Activated naive CD4-positive, alpha-beta T cell treated with anti-CD3 and anti-CD28 coated beads, Interleukin-2, amount 50 U/mL, for 24 hours (primary cell): Measurements from ENCODE around the gene GKN1.
A peak's percentile ranks its signal among the peaks of the same experiment; 100 is the strongest.

Experiments used
- H3K27ac Mint-ChIP-seq: one replicate; pipeline ENCODE4 v1.8.0; 2021; ENCODE audit warnings: mild to moderate bottlenecking, mixed read lengths
- H3K27me3 Mint-ChIP-seq: one replicate; pipeline ENCODE4 v1.8.0; 2021; ENCODE audit warnings: mixed read lengths
- H3K36me3 Mint-ChIP-seq: one replicate; pipeline ENCODE4 v1.8.0; 2021; ENCODE audit warnings: mixed read lengths
- H3K4me1 Mint-ChIP-seq: one replicate; pipeline ENCODE4 v1.8.0; 2021; ENCODE audit warnings: mixed read lengths
- H3K4me3 Mint-ChIP-seq: one replicate; pipeline ENCODE4 v1.8.0; 2021; ENCODE audit warnings: mild to moderate bottlenecking, mixed read lengths
- H3K9me3 Mint-ChIP-seq: one replicate; pipeline ENCODE4 v1.8.0; 2021; ENCODE audit warnings: mixed read lengths

GKN1 gene

DNA sequence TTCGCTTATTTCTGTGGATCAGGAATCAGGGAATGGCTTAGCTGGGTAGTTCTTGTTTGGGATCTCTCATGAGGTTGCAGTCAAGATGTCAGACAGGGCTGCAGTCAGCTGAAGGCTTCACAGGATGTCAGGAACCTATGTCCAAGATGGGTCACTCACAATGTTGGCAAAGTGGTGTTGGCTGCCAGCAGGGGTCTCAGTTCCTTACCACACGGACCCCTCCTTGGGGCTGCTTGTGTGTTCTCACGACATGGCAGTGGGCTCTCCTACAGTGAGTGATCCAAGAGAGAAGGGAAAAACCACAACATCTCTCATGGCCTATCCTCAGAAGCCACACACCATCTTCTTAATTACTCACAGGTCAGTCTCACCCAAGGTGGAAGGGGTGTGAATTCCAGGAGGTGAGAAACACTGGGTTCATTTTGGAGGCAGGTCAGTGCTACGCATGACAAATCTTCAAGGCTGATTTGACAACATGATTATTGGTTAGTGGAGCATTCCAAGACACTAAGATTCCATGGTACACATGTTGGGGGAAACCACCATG lies 37.2 kb downstream of the GKN1 start:
- Mint-ChIP-seq H3K27me3 (peaks cover 28% of the 10 kb centered on the region), H3K27ac (no peak overlapping the region)

GRCh38 chr2:69012310-69013141 lies 38.1 kb downstream of the GKN1 start:
- Mint-ChIP-seq H3K36me3 (no peaks in the 10 kb centered on the region), H3K4me1 (peaks cover 17% of the 10 kb centered on the region), H3K9me3 (no peaks in the 10 kb centered on the region), H3K4me3 (peak overlapping the region; percentile 96), H3K27me3 (peaks cover 37% of the 10 kb centered on the region), H3K27ac (peak overlapping the region; percentile 18)

More for the DNA sequence above, 37.2 kb downstream of the GKN1 start:
- H3K36me3 Mint-ChIP-seq: no peaks in the 10 kb centered on the region
- peak overlapping the region; percentile 96 for H3K4me3 Mint-ChIP-seq
- H3K4me1 Mint-ChIP-seq: peaks cover 17% of the 10 kb centered on the region
- H3K9me3 Mint-ChIP-seq: no peaks in the 10 kb centered on the region

- Mint-ChIP-seq H3K27ac (peak within 1 kb of the TSS; percentile 18), H3K27me3 (peaks cover 41% of the 10 kb centered on the region), H3K4me1 (peaks cover 17% of the 10 kb centered on the region), H3K9me3 (no peaks in the 10 kb centered on the region), H3K4me3 (peak within 1 kb of the TSS; percentile 96), H3K36me3 (no peaks in the 10 kb centered on the region)
Measured at GRCh38 chr2:69013142-69013839, 38.9 kb downstream of the GKN1 start, which contains the start of gene ANTXR1. TSS of gene ANTXR1 (plus strand) at chr2:69013179. CDS start at chr2:69013500, 321 bp downstream.

GRCh38 chr2:69013840-69014821 lies 39.7 kb downstream of the GKN1 start:
- peaks cover 17% of the 10 kb centered on the region for H3K4me1 Mint-ChIP-seq
- no peaks in the 10 kb centered on the region for H3K9me3 Mint-ChIP-seq
- H3K4me3 Mint-ChIP-seq: peak overlapping the region; percentile 96
- H3K27ac Mint-ChIP-seq: no peak overlapping the region
- H3K27me3 Mint-ChIP-seq: peaks cover 46% of the 10 kb centered on the region
- H3K36me3 Mint-ChIP-seq: no peaks in the 10 kb centered on the region

DNA sequence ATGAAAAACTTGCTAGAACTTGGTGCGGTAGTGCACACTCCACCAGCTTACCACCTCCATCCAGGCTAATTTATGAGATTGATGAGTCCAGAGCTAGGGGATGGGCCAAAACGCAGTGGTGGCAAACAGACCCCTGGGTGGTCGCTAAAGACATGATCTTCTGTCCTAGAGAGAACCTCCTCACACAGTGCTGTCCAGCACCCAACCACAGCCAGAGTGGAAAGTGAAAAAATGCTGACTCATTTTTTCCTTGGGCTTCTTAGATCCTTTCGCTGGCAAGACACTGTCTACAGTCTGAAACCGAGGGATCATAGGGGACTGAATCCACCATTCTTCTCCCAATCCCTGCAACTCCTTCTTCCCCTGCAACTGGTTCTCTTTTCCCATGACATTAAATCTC lies 42.6 kb downstream of the GKN1 start:
- H3K4me3 Mint-ChIP-seq: no peak overlapping the region
- no peaks in the 10 kb centered on the region for H3K9me3 Mint-ChIP-seq
- H3K27ac Mint-ChIP-seq: peak overlapping the region; percentile 8
- H3K4me1 Mint-ChIP-seq: peaks cover 17% of the 10 kb centered on the region
- H3K36me3 Mint-ChIP-seq: no peaks in the 10 kb centered on the region
- peaks cover 44% of the 10 kb centered on the region for H3K27me3 Mint-ChIP-seq

- Mint-ChIP-seq H3K36me3 (no peaks in the 10 kb centered on the region), H3K4me1 (peaks cover 12% of the 10 kb centered on the region), H3K27me3 (peaks cover 38% of the 10 kb centered on the region), H3K9me3 (no peaks in the 10 kb centered on the region), H3K4me3 (no peak overlapping the region), H3K27ac (no peak overlapping the region)
Measured at GRCh38 chr2:69017835-69018234, 43.4 kb downstream of the GKN1 start.

DNA sequence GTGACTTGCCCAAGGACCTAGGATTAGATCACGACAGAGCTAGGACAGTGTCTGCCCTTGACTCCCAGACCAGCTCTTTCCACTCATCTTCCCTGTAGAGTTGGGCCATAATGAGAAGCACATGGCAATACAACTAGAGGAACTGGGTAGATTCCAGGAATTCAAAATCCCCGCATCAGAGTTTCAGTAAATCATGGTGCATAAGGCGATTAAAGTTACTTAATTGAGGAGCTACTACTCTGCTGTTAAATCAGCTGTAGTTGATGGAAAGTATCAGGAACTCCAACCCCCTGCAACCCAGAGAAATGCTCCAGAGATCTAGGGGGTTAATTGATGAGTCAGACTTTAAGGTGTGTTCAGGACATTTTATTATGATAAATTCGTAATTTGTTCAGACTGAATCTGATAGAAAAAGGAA lies 44.3 kb downstream of the GKN1 start:
- H3K4me3 Mint-ChIP-seq: no peak overlapping the region
- H3K36me3 Mint-ChIP-seq: no peaks in the 10 kb centered on the region
- no peaks in the 10 kb centered on the region for H3K9me3 Mint-ChIP-seq
- peaks cover 36% of the 10 kb centered on the region for H3K27me3 Mint-ChIP-seq
- no peak overlapping the region for H3K27ac Mint-ChIP-seq
- peaks cover 7% of the 10 kb centered on the region for H3K4me1 Mint-ChIP-seq

- no peak overlapping the region for H3K27ac Mint-ChIP-seq
- H3K27me3 Mint-ChIP-seq: peaks cover 25% of the 10 kb centered on the region
Measured at GRCh38 chr2:69020496-69021426, 46.3 kb downstream of the GKN1 start.

DNA sequence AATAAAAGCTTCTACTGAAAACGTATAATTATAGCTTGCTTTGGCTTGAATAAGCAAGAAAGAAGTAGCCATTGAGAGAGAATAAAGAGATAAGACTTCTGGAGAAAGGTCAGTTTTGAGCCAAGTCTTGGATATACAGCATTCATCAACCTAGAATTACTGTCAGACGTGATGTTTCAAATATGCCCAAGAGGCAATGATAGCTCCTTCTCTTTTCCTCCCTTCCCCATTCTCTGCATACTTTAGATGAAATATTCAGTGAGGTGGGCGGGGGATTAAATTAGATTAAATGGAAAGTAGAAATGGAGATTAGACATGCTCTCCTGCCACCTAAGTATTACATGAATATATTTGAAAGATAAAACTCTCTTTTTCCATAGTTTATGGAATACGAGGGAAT lies 47.3 kb downstream of the GKN1 start:
- Mint-ChIP-seq H3K27me3 (peaks cover 29% of the 10 kb centered on the region), H3K36me3 (no peaks in the 10 kb centered on the region), H3K27ac (no peak overlapping the region), H3K4me1 (no peaks in the 10 kb centered on the region), H3K4me3 (no peak overlapping the region), H3K9me3 (no peaks in the 10 kb centered on the region)

More at GRCh38 chr2:69020496-69021426, 46.3 kb downstream of the GKN1 start:
- no peaks in the 10 kb centered on the region for H3K36me3 Mint-ChIP-seq
- H3K4me1 Mint-ChIP-seq: no peaks in the 10 kb centered on the region
- no peak overlapping the region for H3K4me3 Mint-ChIP-seq
- no peaks in the 10 kb centered on the region for H3K9me3 Mint-ChIP-seq

DNA sequence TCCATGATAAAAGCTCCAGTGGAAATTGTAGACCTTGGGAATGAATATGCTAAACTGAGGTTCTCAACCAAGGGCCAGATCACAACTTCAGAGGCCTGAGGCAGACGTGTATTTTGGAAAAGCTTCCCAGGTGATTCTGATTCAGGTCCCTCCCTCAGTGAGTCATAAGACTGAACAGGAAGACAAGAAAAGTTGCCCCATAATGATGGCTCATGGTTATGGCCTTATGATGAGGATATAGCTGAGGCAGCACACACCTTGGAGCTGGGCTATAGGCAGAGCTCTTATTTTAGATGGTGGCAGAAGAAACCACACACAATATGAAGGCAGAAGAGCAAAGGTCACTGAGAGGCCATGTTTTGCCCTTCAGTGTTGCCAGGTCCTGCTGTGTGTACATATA lies 48.1 kb downstream of the GKN1 start:
- Mint-ChIP-seq H3K36me3 (no peaks in the 10 kb centered on the region), H3K27me3 (peaks cover 27% of the 10 kb centered on the region), H3K27ac (no peak overlapping the region), H3K9me3 (no peaks in the 10 kb centered on the region), H3K4me1 (no peaks in the 10 kb centered on the region), H3K4me3 (no peak overlapping the region)

DNA sequence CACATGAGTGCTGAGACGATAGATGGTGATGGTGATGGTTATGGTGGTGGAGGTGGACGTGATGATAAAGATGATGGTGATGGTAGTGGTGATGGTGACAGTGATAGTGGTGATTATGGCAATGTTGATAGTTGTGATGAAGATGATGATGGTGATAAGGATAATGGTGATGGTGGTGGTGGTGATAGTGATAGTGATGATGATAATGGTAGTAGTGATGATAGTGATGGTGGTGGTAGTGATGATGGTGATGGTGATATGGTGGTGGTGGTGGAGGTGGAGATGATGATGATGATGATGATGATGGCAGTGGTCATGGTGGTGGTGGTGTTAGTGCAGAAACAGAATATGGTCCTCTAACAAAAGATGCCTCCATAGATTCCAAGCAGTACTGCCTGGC lies 48.8 kb downstream of the GKN1 start:
- Mint-ChIP-seq H3K27ac (no peak overlapping the region), H3K4me1 (no peaks in the 10 kb centered on the region), H3K9me3 (no peaks in the 10 kb centered on the region), H3K4me3 (no peak overlapping the region), H3K27me3 (peaks cover 25% of the 10 kb centered on the region), H3K36me3 (peaks cover 1% of the 10 kb centered on the region)

DNA sequence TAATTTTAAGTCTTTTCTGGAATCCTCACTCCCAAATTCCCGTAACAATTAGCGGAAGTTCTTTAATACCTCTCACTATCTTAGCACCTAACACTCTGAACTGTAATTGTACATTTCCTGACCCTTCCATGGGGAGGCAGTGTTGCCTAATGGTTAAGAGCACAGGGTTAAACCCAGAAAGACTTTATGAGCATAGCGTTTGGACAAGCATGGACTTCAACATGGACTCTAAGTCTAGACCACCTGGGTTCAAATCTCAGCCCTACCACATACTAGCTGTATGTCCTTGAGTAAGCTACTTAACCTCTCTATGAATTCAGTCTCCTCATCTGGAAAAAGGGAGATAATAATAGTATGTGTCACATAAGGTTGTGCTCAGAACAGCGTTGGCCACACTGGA lies 51.6 kb downstream of the GKN1 start:
- no peak overlapping the region for H3K4me3 Mint-ChIP-seq
- H3K9me3 Mint-ChIP-seq: no peaks in the 10 kb centered on the region
- H3K36me3 Mint-ChIP-seq: peaks cover 1% of the 10 kb centered on the region
- H3K27me3 Mint-ChIP-seq: peaks cover 18% of the 10 kb centered on the region
- no peak overlapping the region for H3K27ac Mint-ChIP-seq
- H3K4me1 Mint-ChIP-seq: no peaks in the 10 kb centered on the region

- Mint-ChIP-seq H3K27ac (no peak overlapping the region), H3K4me1 (no peaks in the 10 kb centered on the region), H3K9me3 (no peaks in the 10 kb centered on the region), H3K4me3 (no peak overlapping the region), H3K36me3 (peaks cover 1% of the 10 kb centered on the region), H3K27me3 (peaks cover 20% of the 10 kb centered on the region)
Measured at GRCh38 chr2:69026691-69027459, 52.4 kb downstream of the GKN1 start.
